ENCODE results near the gene EGFR.

DNA sequence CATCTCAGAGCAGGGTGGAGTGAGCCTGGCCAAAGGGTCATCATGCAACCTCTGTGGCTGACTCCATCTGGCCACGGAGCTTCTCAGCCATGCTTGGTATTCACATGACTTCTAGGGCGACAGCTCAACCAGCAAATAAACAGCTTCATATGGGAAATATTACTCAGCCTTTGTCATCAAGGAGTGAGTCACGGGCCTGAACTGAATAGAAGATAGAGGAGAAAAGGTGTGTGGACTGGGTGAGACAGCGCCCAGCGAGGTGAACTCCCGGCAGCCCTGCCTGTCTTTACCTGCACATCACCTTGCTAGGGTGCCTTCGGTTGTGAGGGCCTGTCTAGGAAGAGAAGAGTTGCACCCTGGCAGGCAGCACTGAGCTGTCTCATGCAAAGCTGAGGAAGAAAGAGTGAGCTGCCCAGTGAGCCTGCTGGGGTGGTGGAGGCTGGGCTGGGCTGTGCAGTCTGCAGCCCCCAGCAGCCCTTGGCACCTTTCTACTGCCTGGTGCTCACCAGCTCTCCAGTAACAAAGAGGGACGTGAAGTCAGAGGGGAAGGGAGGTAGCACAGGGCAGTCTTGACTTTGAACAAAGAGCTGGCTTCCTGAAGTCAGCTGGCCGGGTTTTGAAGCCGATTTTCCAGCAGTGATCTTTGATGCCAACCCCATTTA is 114.2 kb downstream of the EGFR start:
- TF ChIP-seq, protein P1, sequence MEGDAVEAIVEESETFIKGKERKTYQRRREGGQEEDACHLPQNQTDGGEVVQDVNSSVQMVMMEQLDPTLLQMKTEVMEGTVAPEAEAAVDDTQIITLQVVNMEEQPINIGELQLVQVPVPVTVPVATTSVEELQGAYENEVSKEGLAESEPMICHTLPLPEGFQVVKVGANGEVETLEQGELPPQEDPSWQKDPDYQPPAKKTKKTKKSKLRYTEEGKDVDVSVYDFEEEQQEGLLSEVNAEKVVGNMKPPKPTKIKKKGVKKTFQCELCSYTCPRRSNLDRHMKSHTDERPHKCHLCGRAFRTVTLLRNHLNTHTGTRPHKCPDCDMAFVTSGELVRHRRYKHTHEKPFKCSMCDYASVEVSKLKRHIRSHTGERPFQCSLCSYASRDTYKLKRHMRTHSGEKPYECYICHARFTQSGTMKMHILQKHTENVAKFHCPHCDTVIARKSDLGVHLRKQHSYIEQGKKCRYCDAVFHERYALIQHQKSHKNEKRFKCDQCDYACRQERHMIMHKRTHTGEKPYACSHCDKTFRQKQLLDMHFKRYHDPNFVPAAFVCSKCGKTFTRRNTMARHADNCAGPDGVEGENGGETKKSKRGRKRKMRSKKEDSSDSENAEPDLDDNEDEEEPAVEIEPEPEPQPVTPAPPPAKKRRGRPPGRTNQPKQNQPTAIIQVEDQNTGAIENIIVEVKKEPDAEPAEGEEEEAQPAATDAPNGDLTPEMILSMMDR (conservative IDR thresholded peaks at IDR 0.05 in 1 of 2, IDR thresholded peaks at IDR 0.05 in 1 of 2; ENCODE audit: extremely low read depth in 1 of 2, insufficient read depth in 1 of 2, low read depth in 1 of 2, low read length in 2 of 2), result peak in 1 of 2 donors; percentile 14
- no peak for TF ChIP-seq EZH2 (IDR thresholded peaks at IDR 0.05; ENCODE audit: borderline replicate concordance, low read length)

Data from mammary epithelial cell (primary cell).